SU-DHL-6 (cell line): ENCODE results near the gene TBL2.

Experiments
- CTCF ChIP-seq: fragments of 200-600 bp; sonication (generic); IDR thresholded peaks from one replicate; pipeline ENCODE4 v1.5.1; 2017; ENCODE audit warnings: antibody characterized with exemption, mild to moderate bottlenecking, low read length, moderate library complexity; ENCODE audit not compliant: insufficient read depth, poor library complexity, severe bottlenecking
- EZH2phosphoT487 ChIP-seq: fragments of 200-600 bp; sonication (generic), shearing (Covaris generic); conservative IDR thresholded peaks from 2 replicates; pipeline ENCODE4 v1.6.1; 2018; ENCODE audit warnings: mild to moderate bottlenecking, antibody characterized with exemption, low read length, moderate library complexity, mixed read lengths

GRCh38 chr7:73549176-73549575, 29.2 kb downstream of the TBL2 start:
- TF ChIP-seq CTCF, result no peak
- no peak for TF ChIP-seq EZH2phosphoT487
